Measurements from ENCODE around the gene SLC44A5.

DNA sequence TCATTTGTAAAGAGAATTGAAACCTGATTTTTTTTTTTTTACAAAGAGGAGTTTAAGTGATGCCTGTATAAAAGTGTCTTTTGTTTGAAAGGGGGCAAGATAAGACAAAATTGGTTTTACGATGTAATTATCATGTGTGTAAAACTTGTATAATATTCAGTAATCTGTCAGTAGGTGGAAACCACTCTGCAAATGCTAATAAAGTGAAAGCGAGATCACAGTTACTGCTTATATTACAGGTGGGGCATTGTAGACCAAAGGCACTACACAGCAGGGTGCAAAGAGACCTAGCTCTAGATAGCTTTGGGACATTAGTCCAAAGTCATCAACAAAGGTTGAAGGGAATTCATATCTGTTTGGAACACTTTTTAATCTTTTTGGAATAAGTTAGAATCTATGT, 302.5 kb downstream of the SLC44A5 start:
- TF ChIP-seq POLR2AphosphoS5 (IDR thresholded peaks at IDR 0.05; ENCODE audit: insufficient read depth in 1 of 2, low read depth in 1 of 2) (no peak), POLR2A (IDR thresholded peaks at IDR 0.05) (no peak)
- TF ChIP-seq, protein P1, sequence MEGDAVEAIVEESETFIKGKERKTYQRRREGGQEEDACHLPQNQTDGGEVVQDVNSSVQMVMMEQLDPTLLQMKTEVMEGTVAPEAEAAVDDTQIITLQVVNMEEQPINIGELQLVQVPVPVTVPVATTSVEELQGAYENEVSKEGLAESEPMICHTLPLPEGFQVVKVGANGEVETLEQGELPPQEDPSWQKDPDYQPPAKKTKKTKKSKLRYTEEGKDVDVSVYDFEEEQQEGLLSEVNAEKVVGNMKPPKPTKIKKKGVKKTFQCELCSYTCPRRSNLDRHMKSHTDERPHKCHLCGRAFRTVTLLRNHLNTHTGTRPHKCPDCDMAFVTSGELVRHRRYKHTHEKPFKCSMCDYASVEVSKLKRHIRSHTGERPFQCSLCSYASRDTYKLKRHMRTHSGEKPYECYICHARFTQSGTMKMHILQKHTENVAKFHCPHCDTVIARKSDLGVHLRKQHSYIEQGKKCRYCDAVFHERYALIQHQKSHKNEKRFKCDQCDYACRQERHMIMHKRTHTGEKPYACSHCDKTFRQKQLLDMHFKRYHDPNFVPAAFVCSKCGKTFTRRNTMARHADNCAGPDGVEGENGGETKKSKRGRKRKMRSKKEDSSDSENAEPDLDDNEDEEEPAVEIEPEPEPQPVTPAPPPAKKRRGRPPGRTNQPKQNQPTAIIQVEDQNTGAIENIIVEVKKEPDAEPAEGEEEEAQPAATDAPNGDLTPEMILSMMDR (IDR thresholded peaks at IDR 0.05), result no peak
